ENCODE results near the gene ZNF419.

Gene ZNF419

GRCh38 chr19:57537953-57538547 lies 50.5 kb downstream of the ZNF419 start:
- DNase-seq = no peak
